GM21737 (cell line): ENCODE results near the gene PBX1.

Experiments used
- ATAC-seq: cut with Tn5 transposase; IDR thresholded peaks from one replicate; pipeline ENCODE4 v1.9.1; 2021; ENCODE audit warnings: mild to moderate bottlenecking, moderate library complexity; ENCODE audit not compliant: unreplicated experiment

Gene PBX1

GRCh38 chr1:164562947-164563520, 4.0 kb downstream of the PBX1 start:
- ATAC-seq = no peak

DNA sequence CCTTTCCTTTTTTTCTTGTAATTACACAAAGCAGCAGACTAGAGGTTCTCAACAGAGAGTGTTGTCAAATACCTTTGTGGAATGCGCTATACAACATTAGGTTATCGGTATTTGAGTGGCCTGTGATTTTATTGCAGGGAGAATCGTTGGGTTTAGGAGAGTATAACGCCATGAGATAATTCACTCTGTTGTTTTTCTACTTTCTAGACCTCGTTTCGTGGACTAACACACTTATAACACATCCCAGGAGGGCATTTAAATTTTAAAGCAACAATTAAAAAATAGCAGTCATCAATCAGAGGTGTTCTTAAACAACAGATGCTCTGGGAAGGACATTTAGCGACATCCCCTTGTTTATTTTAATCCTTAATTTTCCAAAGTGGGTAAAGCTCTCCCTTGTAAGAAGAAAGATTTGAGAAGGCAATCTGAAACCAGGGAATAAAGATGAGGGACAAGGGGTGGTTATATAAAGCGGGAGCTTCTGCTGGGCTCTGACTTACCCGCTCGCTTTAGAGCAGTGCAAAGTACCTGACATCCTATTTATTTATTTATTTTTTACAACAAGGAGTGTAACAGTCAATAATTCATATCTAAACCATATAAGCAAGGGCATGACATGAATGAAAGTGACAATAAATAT, 4.9 kb downstream of the PBX1 start:
- no peak for ATAC-seq

GRCh38 chr1:164564378-164564777, 5.4 kb downstream of the PBX1 start:
- ATAC-seq = no peak

GRCh38 chr1:164565357-164565756, 6.4 kb downstream of the PBX1 start:
- ATAC-seq = no peak

DNA sequence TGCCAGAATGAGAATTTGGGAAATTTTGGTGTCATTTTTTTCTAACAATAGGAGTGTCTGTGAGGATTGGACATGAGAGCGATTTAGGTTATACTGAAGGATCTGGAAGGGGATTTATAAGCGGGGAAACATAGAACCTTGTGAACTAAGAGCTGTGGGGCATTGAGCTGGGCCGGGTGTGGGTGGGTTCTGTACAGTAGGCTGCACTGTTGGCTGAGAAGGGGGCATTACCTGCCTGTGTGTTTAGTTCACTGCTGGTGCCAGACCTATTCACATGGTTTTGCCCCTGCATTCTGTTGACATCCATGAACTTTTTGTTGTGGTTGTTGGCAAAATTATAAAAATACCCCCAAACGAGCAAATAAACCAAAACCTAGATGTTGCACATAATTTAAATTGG, 8.8 kb downstream of the PBX1 start:
- ATAC-seq = no peak

- ATAC-seq = no peak
These were observed 10.3 kb downstream of the PBX1 start for GRCh38 chr1:164569241-164569640.

DNA sequence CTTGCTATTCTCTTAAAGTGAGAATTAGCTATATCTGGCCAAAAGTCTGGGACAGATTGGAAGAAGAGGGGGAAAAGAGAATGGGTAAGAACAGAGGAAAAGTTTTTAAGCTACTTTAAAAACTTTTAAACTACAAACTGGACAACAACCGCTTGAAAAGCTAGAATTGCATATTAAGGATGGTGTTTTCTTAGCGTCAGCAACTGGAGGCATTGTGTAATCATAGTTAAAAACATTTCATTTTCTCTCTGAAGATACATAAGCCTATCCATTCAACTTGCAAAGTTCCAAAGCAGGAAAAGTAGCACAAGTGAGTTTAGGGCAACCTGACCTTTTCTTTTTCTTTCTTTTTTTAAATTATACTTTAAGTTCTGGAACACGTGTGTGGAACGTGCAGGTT, 10.9 kb downstream of the PBX1 start:
- ATAC-seq = no peak

- ATAC-seq = no peak
These were observed 12.3 kb downstream of the PBX1 start for GRCh38 chr1:164571333-164571732.

DNA sequence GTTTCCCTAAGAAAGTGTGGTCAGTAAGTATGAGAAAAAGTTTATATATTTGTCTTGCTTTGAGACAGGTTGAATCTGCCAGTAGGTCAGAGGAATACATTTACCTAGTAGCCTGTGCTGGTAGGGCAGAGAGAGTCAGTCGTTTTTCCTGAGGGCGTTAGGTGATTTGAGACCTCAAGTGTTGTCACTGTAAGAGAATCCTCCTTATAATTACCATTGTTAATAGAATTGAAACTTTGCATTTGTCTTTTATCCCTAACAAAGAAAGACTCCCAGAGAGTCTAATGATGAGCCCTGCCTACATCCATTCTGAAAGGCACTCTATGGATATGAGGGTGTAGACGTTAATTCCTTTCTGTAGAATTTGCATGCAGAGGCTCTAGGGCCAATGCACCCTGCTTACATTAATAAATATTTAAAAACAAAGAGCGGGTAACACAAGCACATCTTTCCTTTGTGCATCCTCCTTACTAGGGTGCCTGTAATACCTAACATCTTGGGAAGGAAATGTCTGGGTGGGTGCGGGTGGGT, 16.4 kb downstream of the PBX1 start:
- no peak for ATAC-seq

DNA sequence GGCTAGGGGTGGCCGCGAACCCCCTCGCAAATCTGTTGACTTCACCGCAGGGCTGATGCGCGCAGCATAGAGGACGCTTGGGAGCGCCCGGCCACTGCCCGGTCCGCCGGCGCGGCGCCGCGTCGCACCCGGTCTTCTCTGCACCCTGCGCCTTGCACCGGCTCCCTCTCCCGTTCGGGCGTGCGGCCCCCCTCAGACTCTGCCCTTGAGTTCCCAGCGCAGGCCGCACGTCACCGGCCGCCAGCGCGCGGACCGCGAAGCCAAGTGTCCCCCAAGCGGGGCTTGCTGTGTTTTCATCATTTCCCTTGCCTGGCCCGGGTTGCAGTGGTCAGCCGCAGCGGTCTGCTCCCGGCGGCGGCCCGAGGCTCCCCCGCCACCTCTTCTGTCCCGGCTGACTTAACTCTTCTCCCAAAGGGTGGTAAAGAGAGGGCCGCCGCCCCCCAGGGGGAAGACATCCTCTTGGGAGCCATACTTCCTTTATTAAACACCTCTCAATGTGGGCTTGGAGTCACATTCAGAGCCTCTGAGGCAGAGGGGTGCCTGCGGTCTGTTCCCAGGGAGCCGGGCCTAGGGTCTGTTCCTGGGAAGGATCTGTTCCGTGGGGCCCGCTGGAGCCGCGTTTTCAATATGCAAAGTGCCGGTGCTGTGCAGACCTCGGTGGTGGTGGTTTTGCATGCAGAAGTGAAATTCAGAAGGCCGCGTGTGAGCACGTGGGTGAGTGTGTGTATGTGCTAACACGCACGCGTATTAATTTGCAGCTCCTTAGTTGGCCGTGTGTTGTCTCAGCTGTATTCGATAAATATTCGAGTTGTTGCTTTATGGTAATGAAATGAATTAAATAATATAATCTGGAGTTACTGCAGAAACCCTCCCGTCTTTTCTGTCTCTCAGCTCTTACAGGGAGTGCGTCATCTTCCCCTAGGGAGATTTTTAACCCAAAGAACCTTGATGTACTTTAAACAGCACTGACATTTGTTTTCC, 17.6 kb downstream of the PBX1 start:
- ATAC-seq = no peak

DNA sequence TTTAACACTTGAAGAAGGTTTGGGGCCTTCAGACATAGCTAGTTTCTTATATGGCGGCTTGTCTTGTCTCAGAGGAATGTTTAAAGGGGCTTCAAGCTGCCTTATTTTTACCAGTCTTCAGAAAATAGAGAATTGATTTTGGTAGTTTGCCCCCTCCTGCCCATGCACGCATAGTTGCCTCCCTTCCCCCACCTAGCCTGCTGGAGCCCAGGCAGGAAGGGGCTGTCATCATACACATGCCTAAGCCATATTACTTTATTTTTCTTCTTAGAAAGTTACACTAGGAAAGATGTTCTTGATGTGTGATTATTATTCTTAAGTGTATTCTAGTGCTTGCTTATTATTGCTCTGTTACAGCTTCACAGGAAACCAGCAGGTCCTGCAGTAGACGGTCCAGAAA, 18.3 kb downstream of the PBX1 start:
- ATAC-seq = no peak

DNA sequence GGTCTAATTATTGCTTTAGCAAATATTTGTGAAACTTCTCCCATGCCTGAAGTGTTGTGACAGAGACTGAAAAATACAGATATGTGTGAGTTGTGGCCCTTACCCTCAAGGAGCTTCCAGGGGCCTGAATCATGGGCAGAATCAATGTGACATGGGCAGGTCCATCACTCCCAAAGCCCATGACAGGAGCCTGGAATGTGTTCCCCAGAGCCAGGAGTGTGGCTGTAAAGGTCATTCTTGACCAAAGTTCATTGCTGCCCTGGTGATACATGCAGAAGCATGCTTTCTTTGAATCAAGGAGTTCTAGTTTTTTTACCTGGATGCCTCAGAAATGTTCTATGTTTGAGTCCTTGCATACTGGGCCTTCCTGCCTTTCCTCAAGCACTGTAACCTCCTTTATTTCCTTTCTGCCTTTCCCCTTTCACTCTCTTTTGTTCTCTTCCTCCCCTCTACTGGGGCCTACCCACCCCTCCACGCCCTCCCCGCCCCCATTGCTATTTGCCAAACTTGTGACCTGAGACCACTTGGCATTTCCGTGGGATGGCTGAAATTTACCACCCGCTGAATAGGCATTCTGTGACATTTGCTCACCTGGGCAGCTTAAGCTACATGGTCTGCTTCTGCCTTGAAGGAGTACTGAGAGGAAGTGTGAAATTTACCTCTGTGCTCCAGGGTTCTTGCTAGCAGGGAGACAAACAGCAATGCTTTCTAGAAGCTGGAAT, 19.7 kb downstream of the PBX1 start:
- no peak for ATAC-seq

DNA sequence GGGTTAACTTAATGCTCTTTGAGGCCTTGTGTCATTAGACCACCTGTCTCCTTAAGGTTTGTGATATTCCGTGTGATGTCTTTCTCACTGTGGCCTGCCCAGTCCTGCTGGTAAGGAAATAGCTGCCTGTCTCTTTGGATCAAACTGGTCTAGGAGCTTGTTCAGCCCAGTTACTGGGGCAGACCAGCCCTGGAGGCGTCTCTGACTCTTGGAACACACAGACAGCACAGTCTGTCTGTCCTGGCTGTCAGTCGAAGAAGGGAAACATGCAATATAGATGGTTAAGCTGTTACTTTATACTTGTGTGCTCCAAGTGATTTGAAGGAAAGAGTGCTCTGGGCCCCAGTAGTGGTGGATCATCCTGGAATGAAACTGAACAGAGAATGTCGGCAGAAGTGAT, 20.4 kb downstream of the PBX1 start:
- no peak for ATAC-seq

- ATAC-seq = no peak
These were observed 22.8 kb downstream of the PBX1 start for GRCh38 chr1:164581762-164582161.

- ATAC-seq = no peak
These were observed 24.2 kb downstream of the PBX1 start for GRCh38 chr1:164583196-164583595.

- ATAC-seq = no peak
These were observed 25.0 kb downstream of the PBX1 start for GRCh38 chr1:164583835-164584539.

- ATAC-seq = no peak
These were observed 27.6 kb downstream of the PBX1 start for GRCh38 chr1:164586591-164586990.

DNA sequence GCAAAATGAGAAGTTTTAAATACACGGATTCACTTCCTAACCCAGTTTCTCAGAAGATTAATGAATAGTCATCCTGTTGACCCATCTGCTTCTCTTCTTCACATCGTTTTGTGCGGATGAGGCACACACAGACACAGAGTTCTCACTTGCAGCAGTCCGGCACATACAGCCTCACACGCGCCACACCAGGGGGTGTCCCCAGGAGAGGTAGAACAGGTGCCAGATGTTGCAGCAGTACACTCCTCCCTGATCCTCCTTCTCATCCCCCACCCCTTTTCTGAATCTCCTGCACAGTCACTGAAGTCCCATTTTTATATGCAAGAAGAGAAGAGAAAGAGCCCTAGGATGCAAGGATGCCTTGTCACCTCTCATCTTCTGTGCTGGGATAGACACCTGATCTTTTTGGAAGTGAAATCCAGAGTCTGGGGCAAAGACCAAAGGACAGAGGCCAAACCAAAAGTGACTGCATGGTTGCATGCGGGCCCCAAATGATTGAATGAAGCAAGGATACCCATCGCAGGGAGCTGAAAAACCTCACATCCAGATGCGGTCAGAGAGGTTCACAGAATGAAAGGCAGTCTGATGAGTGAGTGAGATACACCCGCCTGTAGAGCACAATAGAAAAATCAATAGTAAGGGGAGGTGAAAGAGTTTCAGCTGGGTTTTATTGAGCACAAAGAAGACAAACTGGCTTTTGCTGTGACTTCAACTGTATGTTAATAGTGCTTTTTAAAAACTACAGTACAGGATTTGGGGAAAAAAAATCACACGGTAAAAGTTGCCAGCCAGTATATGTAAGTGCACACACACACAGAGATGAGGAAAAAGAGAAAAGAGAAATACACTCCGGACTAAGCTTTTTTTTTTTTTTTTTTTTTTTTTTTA, 28.9 kb downstream of the PBX1 start:
- no peak for ATAC-seq
